Panc1 (cell line): ENCODE data around the gene TSTD2. TPM values are rescaled to one million over a fixed set of nuclear protein-coding genes. Genes with fewer than 3 reads are reported as not detected.

Experiments
- ATAC-seq: fragments of 200-7000 bp; cut with Tn5 transposase; 2 replicates; pipeline ENCODE4 v1.9.1; 2020; ENCODE audit warnings: mild to moderate bottlenecking, moderate library complexity
- BruUV-seq: library from RNA; stranded (reverse); fragments of 400-500 nt; replicated peaks from 2 replicates; lab custom pipeline; 2021; lab: Mats Ljungman, UMichigan
- CTCF ChIA-PET: fragments of 300-600 bp; sonication (Branson Sonifier 250); formaldehyde crosslinking; loops from one replicate; lab custom pipeline; 2022; ENCODE audit warnings: antibody characterized with exemption; lab: Charles Lee
- POLR2A ChIA-PET: fragments of 300-600 bp; sonication (Branson Sonifier 250); formaldehyde crosslinking; loops from one replicate; lab custom pipeline; 2022; ENCODE audit warnings: antibody characterized with exemption; lab: Charles Lee
- DNase-seq: peaks from one replicate; pipeline ENCODE4 v3.0.0-alpha.2; 2010; ENCODE audit warnings: low read depth, low spot score
- H3K27ac ChIP-seq: 2 replicates; pipeline ENCODE4 v1.5.1; 2011; ENCODE audit warnings: mild to moderate bottlenecking, low read length, inconsistent platforms
- H3K27me3 ChIP-seq: fragments of 200-500 bp; sonication (Bioruptor generic); 2 replicates; pipeline ENCODE4 v1.6.0; 2014; ENCODE audit warnings: low read length, inconsistent platforms; ENCODE audit not compliant: control insufficient read depth, insufficient read depth
- H3K36me3 ChIP-seq: fragments of 200-500 bp; sonication (Bioruptor generic); 2 replicates; pipeline ENCODE4 v1.5.1; 2014; ENCODE audit warnings: inconsistent platforms, mild to moderate bottlenecking, low read length, moderate library complexity; ENCODE audit not compliant: control insufficient read depth, insufficient read depth
- H3K4me1 ChIP-seq: 2 replicates; pipeline ENCODE4 v1.5.1; 2011; ENCODE audit warnings: inconsistent platforms, mild to moderate bottlenecking, low read length, moderate library complexity; ENCODE audit not compliant: control insufficient read depth, insufficient read depth
- H3K4me3 ChIP-seq, 2 experiments: 2 replicates each; pipeline ENCODE4 v1.5.1; 2011 to 2012; ENCODE audit warnings: low read depth in 2 of 2, low read length in 2 of 2, mild to moderate bottlenecking in 2 of 2, inconsistent platforms in 1 of 2, moderate library complexity in 1 of 2
- H3K9me3 ChIP-seq: fragments of 200-500 bp; sonication (Bioruptor generic); 2 replicates; pipeline ENCODE4 v1.5.1; 2014; ENCODE audit warnings: low read depth, mild to moderate bottlenecking, inconsistent platforms, low read length, moderate library complexity; ENCODE audit not compliant: control insufficient read depth, insufficient read depth
- POLR2AphosphoS5 ChIP-seq: IDR thresholded peaks from 2 replicates; pipeline ENCODE4 v1.6.1; 2012; ENCODE audit warnings: mild to moderate bottlenecking, low read depth, low read length, moderate library complexity
- SIN3A ChIP-seq: IDR thresholded peaks from 2 replicates; pipeline ENCODE4 v1.6.1; 2012; ENCODE audit warnings: low read depth, mild to moderate bottlenecking, low read length, moderate library complexity, borderline replicate concordance; ENCODE audit not compliant: insufficient read depth
- TCF7L2 ChIP-seq: IDR thresholded peaks from 2 replicates; pipeline ENCODE4 v1.6.1; 2011; ENCODE audit warnings: mild to moderate bottlenecking, low read depth, low read length, inconsistent platforms
- in situ Hi-C: cut with HindIII; loops from 2 replicates; pipeline ENCODE4 v1.10.0; 2016; ENCODE audit warnings: low sequenced_read_pairs, low pct_unique_long_range_greater_than_20kb
- intact Hi-C: fragments of 100-400 bp; cut with micrococcal nuclease; formaldehyde crosslinking; loops from one replicate; pipeline ENCODE4 v1.10.0; 2022; ENCODE audit not compliant: unreplicated experiment
- total RNA-seq: library from RNA; stranded (reverse); gene quantifications from one replicate; pipeline ENCODE4 v1.2.1, GENCODE V29; 2021; ENCODE audit not compliant: unreplicated experiment
- TF ChIP-seq, protein P1 (sequence below), 2 experiments: IDR thresholded peaks; 2 replicates each; pipeline ENCODE4 v1.6.1; 2011 to 2012; ENCODE audit warnings: low read depth in 2 of 2, control low read depth in 1 of 2, low read length in 1 of 2, mild to moderate bottlenecking in 1 of 2, moderate library complexity in 1 of 2; ENCODE audit not compliant: insufficient read depth in 1 of 2
- TF ChIP-seq, protein P2 (sequence below): fragments of 450-650 bp; IDR thresholded peaks from 2 replicates; pipeline ENCODE4 v1.5.1; 2017; ENCODE audit warnings: mild to moderate bottlenecking

TSTD2 gene
- total RNA-seq, 1 experiment from 2014 or later, result 10.1 TPM

DNA sequence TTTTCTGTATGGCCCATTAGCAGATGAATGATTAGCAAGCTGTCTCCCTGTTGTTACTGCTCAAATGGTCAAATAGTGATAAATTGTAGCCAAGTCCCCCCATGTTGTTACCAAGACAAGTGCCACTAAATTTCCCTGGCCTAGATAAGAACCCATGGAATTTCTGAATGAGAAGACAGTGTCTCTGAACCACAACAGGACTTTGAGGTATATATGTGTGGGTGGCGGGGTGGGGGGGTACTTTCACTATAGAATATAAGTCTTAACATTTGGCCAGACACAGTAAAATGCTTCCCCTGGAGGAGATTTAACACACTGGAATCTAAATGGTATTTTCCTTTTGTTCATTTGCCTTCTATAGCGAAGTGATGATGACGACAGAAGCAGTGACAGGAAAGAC, 35.3 kb upstream of the TSTD2 start:
- DNase-seq (no peak), ATAC-seq (no peak)
- ChIA-PET POLR2A (no interaction called here), CTCF (no interaction called here)
- no peaks in the 10 kb centered on the region for H3K9me3 ChIP-seq
- intact Hi-C loops (no loop called here), in situ Hi-C loops (no loop called here)
- no peaks in the 10 kb centered on the region for H3K4me1 ChIP-seq
- H3K36me3 ChIP-seq, result peaks cover 35% of the 10 kb centered on the region
- no peak overlapping the region for H3K27ac ChIP-seq
- TF ChIP-seq, protein P1, sequence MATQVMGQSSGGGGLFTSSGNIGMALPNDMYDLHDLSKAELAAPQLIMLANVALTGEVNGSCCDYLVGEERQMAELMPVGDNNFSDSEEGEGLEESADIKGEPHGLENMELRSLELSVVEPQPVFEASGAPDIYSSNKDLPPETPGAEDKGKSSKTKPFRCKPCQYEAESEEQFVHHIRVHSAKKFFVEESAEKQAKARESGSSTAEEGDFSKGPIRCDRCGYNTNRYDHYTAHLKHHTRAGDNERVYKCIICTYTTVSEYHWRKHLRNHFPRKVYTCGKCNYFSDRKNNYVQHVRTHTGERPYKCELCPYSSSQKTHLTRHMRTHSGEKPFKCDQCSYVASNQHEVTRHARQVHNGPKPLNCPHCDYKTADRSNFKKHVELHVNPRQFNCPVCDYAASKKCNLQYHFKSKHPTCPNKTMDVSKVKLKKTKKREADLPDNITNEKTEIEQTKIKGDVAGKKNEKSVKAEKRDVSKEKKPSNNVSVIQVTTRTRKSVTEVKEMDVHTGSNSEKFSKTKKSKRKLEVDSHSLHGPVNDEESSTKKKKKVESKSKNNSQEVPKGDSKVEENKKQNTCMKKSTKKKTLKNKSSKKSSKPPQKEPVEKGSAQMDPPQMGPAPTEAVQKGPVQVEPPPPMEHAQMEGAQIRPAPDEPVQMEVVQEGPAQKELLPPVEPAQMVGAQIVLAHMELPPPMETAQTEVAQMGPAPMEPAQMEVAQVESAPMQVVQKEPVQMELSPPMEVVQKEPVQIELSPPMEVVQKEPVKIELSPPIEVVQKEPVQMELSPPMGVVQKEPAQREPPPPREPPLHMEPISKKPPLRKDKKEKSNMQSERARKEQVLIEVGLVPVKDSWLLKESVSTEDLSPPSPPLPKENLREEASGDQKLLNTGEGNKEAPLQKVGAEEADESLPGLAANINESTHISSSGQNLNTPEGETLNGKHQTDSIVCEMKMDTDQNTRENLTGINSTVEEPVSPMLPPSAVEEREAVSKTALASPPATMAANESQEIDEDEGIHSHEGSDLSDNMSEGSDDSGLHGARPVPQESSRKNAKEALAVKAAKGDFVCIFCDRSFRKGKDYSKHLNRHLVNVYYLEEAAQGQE (IDR thresholded peaks at IDR 0.05; ENCODE audit: insufficient read depth in 1 of 2, low read depth in 2 of 2, low read length in 1 of 2), result no peak
- no peak for TF ChIP-seq POLR2AphosphoS5
- no peak for TF ChIP-seq SIN3A
- no peak for TF ChIP-seq TCF7L2
- TF ChIP-seq, protein P2, sequence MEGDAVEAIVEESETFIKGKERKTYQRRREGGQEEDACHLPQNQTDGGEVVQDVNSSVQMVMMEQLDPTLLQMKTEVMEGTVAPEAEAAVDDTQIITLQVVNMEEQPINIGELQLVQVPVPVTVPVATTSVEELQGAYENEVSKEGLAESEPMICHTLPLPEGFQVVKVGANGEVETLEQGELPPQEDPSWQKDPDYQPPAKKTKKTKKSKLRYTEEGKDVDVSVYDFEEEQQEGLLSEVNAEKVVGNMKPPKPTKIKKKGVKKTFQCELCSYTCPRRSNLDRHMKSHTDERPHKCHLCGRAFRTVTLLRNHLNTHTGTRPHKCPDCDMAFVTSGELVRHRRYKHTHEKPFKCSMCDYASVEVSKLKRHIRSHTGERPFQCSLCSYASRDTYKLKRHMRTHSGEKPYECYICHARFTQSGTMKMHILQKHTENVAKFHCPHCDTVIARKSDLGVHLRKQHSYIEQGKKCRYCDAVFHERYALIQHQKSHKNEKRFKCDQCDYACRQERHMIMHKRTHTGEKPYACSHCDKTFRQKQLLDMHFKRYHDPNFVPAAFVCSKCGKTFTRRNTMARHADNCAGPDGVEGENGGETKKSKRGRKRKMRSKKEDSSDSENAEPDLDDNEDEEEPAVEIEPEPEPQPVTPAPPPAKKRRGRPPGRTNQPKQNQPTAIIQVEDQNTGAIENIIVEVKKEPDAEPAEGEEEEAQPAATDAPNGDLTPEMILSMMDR, result no peak
- no peaks in the 10 kb centered on the region for H3K27me3 ChIP-seq
- no peak overlapping the region for H3K4me3 ChIP-seq
- no TSS peak for BruUV-seq

DNA sequence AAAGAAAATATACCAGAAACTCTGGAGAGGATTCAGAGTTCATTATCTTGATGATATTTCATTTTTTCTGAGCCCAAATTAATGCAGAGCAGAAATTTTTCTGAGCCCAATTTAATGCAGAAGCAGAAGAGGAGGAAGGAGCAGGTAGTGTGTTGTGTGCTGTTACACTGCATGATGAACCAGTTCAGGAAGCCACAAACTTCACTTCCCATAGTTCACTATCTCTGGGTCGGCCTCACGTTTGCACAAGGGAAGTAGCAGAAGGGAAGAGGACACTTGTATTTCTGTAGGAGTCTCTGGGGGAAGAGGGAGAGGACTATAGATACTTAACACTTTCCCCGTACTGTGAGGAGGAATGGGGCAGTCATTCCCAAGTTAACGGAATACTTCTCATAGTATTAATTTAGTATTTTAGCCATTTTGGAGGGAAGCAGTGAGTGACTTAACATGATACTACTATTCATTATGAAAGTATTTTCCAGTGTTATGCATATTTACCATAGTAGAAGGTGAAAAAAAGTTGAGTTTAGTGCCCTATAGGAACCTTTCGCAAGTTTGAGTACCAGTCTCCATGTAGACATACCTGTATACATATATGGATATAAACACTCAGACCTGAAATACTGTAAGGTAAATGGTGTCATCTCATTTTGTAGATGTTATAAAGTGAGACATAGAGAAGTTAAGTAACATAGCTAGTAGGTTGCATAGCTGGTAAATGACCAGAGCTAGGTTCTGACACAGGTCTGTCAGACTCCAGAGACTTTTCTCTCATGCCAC, 33.9 kb upstream of the TSTD2 start:
- TF ChIP-seq TCF7L2 (no peak), SIN3A (no peak), POLR2AphosphoS5 (no peak)
- TF ChIP-seq, protein P2, result no peak
- TF ChIP-seq, protein P1 (IDR thresholded peaks at IDR 0.05; ENCODE audit: insufficient read depth in 1 of 2, low read depth in 2 of 2, low read length in 1 of 2), result no peak
- no TSS peak for BruUV-seq
- Histone ChIP-seq H3K27ac (no peak overlapping the region), H3K36me3 (peaks cover 32% of the 10 kb centered on the region), H3K4me3 (no peak overlapping the region), H3K4me1 (no peaks in the 10 kb centered on the region), H3K27me3 (no peaks in the 10 kb centered on the region), H3K9me3 (no peaks in the 10 kb centered on the region)
- intact Hi-C loops (no loop called here), in situ Hi-C loops (no loop called here)
- DNase-seq, result no peak
- no peak for ATAC-seq
- ChIA-PET CTCF (no interaction called here), POLR2A (no interaction called here)
